Left colon (tissue), 2 donors: ENCODE data around the gene LRRK1. TPM values are rescaled to one million over a fixed set of nuclear protein-coding genes. Genes with fewer than 3 reads are reported as not detected.

ENCODE experiments used
- ATAC-seq: fragments of 200-7000 bp; cut with Tn5 transposase; one replicate; pipeline ENCODE4 v1.9.1; 2020; ENCODE audit warnings: mild to moderate bottlenecking, moderate library complexity
- DNase-seq, 2 donors: peaks; one replicate each; pipeline ENCODE4 v3.0.0-alpha.2; 2020
- intact Hi-C, 2 donors: fragments of 100-400 bp; cut with DNase I in 1 of 2; cut with micrococcal nuclease in 1 of 2; formaldehyde crosslinking; loops; one replicate each; pipeline versions ENCODE4 v1.11.2 to v1.14.0; 2022; cut with DNase I, micrococcal nuclease
- total RNA-seq, 2 donors: library from RNA; stranded (reverse); fragmentation: NEBNext Ultra II Directional; extraction: Animal tissue kit (Norgen Biotek cat#: 25700); gene quantifications; one replicate each; pipeline ENCODE4 v1.2.1, GENCODE V29; 2021
- donor health status: DM: no; HTN: no; CAD: no.
- donor health status: DM: yes; HTN: yes; CAD: no.

LRRK1 gene
- total RNA-seq, 2 donors from 2014 or later, result 46.6 to 52.7 TPM

DNA sequence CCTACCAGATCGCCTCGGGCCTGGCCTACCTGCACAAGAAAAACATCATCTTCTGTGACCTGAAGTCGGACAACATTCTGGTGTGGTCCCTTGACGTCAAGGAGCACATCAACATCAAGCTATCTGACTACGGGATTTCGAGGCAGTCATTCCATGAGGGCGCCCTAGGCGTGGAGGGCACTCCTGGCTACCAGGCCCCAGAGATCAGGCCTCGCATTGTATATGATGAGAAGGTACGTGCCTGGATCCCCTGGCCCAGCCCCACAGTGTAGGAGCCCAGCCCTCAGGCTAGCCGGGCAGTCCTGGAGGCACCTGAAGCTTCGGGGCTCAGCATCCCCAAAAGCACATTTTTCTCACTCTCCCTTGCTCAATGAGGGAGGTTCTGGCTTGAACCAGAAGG, 135.8 kb downstream of the LRRK1 start:
- no peak for ATAC-seq
- DNase-seq, result no peak

DNA sequence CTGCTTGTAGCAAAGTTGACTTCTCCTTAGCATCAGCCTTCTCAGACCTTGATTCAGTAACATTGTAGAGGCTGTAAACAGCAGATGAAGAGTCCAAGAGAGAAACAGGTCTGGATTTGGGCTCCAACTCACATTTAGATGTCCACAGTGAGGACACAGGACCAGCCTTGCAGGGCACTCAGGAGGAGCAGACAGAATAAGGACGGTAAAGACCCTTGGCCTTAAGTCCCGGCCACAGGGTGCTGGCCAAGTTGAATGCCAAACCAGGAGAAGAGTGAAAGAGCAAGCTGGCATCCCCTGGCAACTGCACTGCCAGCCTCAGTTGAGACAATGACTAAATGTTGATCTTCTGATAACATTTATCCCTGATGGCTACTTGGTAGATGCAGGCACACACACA, 136.3 kb downstream of the LRRK1 start:
- ATAC-seq (no peak), DNase-seq (no peak)
- intact Hi-C loops, result no loop called here

More for the DNA sequence above, 135.8 kb downstream of the LRRK1 start:
- intact Hi-C loops, result no loop called here

DNA sequence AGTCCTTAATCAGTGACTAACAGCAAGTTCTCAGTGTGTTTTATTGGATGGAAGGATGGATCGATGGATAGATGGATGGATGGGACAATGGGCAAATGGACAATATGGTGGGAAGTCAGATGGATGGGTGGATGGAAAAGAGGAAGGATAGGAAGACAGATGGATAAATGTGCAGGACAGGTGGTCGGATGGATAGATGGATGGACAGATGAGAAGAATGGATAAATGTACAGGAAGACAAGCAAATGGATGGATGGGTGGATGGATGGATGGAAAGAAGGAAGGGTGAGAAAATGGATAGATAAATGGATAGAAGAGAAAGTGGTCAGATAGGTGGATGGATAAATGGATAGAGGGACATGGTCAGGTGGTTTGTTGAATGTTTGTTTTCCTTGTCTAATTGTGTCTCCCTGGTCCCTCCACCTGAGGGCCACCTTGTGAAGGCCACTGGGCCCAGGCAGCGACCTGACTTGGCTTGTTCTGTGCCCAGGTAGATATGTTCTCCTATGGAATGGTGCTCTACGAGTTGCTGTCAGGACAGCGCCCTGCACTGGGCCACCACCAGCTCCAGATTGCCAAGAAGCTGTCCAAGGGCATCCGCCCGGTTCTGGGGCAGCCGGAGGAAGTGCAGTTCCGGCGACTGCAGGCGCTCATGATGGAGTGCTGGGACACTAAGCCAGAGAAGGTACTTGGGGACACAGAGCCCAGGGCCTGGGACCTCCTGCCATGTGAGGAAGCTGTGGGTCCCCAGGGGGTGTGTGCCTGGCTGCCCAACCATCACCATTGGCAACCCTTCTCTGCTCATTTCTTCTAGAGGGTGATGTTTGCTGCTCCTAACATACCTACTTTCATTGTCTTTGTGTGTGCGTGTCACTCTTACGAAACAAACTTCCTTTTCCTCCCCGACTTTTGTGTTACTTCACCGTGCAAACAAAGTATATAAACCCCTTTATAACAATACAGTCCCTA, 137.5 kb downstream of the LRRK1 start:
- intact Hi-C loops, result no loop called here
- DNase-seq, result no peak
- no peak for ATAC-seq

DNA sequence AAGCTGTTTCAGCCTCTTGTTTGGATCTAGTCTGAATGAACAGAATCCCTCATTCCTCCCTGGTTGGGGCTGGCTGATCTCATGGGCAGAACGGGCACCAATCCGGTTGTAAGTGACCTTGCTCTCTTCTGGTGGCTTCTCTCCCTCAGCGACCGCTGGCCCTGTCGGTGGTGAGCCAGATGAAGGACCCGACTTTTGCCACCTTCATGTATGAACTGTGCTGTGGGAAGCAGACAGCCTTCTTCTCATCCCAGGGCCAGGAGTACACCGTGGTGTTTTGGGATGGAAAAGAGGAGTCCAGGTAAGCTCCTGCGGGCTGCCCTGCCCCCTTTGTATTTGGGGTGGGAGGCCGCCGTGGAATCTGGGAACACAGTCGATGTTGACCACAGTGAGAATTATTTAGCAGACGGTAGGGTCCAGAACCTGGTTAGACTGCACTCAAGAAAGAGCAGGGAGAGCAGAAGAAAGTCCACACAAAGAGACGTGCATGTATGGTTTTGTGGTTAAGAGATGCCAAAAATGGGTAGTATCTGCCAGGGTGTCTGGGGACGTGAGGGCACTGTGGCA, 138.8 kb downstream of the LRRK1 start:
- no peak for ATAC-seq
- intact Hi-C loops, result no loop called here
- no peak for DNase-seq

DNA sequence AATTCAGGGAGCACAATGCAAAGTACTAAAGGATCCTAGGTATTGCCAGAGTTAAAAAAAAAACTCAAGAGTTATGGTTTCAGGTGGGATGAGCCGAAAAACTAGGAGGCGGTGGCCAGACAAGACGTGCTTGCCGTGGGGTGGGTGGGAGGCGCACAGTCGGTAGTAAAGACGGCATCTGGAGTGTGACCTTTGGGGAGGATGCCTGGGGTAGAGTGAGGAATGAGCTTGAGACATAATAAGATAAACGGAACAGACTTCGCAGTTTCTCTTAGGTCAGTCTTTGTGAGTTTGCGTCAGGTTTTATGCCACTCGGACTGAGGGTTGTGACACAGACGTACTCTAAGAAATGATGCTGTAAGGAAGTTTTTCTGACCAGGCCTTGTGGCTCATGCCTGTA, 139.6 kb downstream of the LRRK1 start:
- ATAC-seq (no peak), DNase-seq (no peak)
- intact Hi-C loops, result no loop called here

DNA sequence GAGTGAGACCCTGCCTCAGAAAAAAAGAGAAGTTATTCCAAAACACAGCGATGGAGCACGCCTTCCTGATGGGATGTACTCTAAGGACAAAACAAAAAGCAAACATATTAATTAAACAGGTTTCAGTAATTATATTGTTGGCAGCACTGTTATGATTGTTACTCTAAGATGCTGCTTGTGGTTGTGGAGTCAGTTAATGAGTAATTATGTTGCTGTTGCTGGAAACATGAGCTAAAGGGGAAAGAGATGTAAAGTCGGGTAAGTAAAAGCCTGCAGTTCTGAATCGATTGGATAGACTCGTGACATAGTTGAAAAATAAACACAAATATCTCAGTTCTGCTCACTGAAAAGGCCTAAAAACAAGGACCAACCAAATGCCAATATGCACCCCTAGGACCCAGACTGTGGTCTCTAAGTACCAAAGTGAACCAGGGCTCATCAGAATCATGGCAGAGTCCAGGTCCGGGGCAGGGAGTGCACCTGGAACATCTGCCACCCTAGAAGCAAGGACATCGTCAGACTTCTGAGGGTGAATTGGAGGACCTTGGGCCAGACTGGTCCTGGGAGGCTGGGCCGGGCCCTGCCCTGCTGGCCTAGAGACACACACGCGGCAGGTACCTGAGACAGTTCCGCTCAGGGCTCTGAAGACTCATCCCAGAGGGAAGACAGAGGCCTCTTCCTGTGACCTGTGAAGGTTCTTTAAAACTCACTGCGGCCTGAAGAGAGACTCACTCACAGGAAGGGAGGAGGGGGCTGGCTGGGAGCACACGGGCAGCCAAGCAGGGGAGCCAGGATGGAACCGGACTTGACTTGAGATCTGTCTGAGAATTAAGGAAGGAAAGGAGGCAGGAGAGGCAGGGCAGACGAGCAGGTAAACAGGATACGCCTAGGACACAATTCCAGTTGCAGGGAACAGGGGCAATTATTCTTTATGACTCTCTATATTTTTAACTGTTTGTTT, 140.5 kb downstream of the LRRK1 start:
- ATAC-seq, result peak; percentile 82
- intact Hi-C loops, result no loop called here
- DNase-seq, result no peak

DNA sequence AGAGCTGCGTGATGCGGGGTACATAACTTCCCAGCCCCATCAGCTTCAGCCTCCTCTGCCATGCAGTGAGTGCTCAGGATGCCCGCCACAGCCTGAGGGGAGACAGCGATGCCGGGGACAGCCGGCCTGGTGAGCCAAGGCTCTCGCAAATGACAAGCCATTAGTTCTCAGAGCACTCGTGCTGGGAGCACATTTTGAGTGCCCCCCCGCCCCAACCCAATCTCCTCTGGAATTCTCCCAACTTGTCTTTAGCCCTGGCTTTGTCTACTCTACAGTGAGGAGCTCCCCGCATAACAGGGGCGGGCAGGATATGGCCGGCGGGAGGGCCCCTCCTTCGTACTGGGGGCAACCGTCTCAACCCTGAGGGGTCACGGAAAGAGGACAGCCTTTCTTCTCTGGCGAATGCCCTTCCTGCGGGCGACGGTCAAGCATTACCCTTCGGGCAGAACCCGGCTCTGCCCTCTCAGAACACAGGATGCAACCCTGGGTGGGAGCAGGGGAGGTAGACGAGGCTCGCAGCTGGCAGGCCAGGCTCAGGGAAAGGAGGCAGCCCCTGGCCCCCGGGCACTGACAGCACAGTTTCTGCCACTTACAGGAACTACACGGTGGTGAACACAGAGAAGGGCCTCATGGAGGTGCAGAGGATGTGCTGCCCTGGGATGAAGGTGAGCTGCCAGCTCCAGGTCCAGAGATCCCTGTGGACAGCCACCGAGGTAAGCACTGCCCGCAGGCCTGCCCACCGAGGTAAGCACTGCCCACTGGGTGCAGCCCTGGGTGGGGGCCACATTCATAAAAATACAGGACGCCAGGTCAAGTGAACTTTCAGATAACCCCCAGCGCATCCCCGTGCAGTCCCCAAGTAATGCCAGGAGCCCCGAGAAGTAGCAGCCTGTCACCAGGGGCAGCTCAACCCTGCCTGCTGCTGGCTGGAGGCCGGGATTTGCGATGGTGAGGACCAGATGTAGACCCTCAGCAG, 141.7 kb downstream of the LRRK1 start:
- intact Hi-C loops, result no loop called here
- DNase-seq (no peak), ATAC-seq (no peak)

DNA sequence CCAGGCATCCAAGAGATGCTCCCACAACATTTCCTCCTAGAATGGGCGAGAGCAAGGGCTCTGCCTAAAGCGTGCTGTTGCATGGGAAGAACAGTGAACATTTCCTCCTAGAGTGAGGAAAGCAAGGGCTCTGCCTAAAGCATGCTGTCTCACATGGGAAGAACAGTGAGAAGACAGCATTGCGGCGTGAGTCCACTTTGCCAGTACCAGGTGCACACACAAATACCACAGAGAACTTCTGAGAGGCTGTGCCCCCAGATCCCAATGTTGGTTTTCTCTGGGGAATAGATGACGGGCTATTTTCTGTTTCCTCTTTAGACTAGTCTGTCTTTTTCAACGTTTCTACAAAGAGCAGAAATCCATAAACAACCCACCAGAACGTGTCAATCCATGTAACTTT, 142.9 kb downstream of the LRRK1 start:
- intact Hi-C loops, result no loop called here

DNA sequence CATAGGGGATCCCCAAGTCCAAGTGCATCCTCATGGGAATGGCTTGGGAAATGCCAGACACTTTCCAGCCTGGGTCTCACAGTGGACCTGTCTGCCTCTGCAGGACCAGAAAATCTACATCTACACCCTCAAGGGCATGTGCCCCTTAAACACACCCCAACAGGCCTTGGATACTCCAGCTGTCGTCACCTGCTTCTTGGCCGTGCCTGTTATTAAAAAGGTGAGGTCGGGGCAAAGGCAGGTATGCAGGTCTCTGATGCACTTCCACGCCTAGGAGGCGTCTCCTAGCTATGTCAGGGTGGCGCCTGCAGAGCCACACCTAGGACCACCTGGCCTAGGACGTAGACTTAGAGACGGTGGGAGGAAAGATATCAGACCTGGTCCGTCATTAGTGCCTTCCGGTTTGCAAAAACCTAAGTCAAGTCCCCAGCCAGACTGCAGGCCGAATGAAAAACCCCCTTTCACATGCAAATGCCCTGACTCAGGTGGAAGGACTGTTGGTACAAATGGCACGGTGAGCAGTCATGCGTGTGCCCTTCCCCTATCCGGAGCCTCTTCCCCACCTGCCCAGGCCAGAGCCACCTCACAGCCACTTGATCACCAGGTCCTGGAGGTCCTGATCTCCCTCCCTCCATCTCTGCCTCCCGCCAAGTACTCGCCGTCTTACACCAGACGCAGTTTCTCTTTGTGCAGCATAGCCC, 143.5 kb downstream of the LRRK1 start:
- ATAC-seq (no peak), DNase-seq (no peak)
- intact Hi-C loops, result no loop called here

More for the DNA sequence above, 142.9 kb downstream of the LRRK1 start:
- DNase-seq, result no peak
- no peak for ATAC-seq

DNA sequence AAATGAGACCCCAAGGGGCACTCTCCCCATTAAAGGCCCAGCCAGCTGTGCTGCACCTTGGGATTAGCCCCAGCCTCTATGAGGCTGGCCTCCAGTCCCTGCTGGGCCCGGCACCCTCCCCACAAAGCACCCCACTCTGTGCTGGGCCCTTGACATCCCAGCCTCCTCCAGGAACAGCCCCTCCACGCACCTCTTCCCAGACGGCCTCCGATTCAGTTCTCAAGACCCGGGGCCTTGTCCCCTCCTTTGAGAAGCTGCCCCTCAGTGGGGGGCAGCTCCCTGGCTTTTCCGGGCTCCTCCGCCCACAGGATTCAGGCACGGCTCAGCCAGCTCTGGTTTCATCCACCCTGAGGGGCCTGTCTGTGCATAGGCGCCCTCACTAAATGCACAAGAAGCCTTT, 144.1 kb downstream of the LRRK1 start:
- no peak for ATAC-seq
- intact Hi-C loops, result no loop called here
- no peak for DNase-seq

DNA sequence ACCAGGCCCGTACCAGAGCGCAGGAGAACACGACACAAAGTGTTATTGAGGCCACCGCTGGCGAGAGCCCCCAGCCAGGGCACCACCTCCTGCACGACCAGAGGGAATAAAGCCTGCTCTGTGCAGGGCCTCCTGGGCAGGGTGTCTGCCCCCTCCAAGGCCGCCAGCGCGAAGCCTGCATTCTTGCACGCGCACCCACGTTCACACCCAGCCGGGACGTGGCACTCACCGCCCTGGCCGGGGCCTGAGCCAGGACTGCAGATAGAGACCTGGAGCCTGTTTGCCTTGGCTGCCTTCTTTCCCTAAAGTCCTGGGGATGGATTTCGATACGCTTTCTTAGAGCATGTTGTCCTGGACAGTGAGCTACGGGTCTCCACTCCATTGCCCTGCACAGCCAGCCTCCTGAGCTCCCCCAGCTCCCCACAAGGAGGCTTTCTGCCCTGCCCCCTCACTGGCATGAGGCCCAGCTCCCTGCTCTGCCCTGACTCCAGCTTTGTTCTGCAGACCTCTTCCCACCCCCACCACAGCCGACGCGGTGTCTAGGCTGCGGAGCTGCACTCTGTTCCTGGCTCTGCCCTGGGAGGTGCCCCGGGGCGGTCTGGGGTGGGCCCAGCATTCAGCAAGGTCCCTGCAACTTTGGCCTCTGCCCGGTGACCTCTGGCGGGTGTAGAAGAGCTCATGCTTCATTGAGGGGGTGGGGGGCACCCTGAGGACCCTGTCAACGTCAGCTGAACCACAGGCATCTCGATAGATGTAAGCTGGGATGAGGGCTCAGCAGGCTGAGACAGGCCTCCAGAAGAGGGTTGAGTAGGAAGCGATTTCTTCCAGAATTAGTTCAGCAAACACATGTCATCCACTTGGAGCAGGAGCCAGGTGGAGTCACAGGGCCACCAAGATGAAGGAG, 145.0 kb downstream of the LRRK1 start:
- DNase-seq (no peak), ATAC-seq (no peak)
- intact Hi-C loops, result no loop called here

DNA sequence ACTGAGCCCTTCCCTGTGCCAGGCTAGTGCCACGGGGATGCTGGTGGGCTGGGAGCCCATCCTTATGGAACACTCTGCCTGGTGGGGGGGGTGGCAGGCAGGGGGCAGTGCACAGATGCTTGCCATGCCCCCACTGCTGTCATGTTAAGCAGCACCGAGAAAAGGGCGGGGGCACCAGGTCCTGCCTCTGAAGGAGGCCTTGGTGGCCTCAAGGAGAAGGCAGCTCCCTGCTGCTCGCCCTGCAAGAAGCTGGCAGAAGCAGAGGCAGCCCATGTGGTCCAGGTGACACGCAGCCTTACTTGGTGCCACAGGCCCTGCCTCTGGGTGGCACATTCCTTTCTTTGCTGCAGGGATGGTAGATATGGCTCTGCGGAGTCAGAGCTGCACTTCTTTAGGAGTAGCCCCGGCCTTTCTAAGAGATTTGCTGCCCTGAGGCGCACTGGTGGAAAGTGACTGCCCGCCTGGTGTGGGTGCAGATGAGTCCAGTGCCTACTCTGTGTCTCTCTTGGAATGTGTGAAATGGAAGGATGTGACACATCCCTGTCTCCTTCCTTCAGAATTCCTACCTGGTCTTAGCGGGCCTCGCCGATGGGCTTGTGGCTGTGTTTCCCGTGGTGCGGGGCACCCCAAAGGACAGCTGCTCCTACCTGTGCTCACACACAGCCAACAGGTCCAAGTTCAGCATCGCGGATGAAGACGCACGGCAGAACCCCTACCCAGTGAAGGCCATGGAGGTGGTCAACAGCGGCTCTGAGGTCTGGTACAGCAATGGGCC, 145.8 kb downstream of the LRRK1 start:
- no peak for DNase-seq
- intact Hi-C loops, result no loop called here
- no peak for ATAC-seq

DNA sequence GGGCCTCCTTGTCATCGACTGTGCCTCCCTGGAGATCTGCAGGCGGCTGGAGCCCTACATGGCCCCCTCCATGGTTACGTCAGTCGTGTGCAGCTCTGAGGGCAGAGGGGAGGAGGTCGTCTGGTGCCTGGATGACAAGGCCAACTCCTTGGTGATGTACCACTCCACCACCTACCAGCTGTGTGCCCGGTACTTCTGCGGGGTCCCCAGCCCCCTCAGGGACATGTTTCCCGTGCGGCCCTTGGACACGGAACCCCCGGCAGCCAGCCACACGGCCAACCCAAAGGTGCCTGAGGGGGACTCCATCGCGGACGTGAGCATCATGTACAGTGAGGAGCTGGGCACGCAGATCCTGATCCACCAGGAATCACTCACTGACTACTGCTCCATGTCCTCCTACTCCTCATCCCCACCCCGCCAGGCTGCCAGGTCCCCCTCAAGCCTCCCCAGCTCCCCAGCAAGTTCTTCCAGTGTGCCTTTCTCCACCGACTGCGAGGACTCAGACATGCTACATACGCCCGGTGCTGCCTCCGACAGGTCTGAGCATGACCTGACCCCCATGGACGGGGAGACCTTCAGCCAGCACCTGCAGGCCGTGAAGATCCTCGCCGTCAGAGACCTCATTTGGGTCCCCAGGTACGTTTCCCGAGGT, 146.5 kb downstream of the LRRK1 start:
- intact Hi-C loops, result no loop called here
- ATAC-seq (no peak), DNase-seq (no peak)

DNA sequence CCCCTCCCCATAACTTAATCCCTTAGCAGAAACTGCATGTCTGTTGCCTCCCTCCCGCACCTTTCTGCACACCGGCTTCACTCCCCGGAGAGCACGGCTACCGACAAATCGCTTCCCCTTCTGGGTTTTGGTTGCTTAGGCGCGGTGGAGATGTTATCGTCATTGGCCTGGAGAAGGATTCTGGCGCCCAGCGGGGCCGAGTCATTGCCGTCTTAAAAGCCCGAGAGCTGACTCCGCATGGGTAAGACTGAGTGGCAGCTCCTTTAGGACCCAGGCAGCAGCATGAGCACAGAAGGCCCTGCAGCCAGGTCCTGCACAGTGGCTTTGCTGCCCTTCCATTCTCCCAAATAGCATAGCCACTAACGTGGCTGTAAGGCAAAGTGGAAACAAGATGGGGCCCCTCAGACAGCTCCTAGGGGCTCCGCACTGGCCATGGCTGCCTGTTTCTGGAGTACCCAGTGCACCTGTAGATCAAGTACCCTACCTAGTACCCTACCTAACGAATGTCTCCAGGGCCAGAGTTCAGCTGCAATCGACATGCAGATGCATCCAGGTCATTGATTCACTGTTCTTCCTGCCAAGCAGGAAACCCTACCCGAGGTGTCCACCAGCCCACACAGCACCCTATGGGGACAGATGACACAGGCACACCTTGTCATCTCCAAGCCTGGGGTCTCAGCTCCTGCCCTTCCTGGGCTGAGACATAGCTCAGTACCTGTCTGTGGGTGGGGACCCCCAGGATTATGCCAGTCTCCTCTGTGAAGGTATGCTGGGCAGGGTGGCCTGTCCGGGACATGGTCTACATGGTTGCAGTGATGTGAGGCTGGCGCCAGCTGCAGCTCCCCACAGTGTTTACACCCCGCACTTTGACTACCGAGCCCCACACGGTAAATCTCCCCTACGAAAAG, 147.6 kb downstream of the LRRK1 start:
- intact Hi-C loops, result no loop called here
- ATAC-seq, result no peak
- peak in 1 of 2 donors; percentile 10 for DNase-seq
